Suprapubic skin (tissue), 4 donors: ENCODE data around the gene CLIC3. TPM values are rescaled to one million over a fixed set of nuclear protein-coding genes. Genes with fewer than 3 reads are reported as not detected.

Experiments
- DNase-seq, 2 donors: peaks; one replicate each; pipeline ENCODE4 v3.0.0-alpha.2; 2019; ENCODE audit warnings: low spot score in 2 of 2
- H3K27ac ChIP-seq: fragments of 200-600 bp; sonication (generic); one replicate; pipeline ENCODE4 v1.5.1; 2019
- H3K27me3 ChIP-seq: fragments of 200-600 bp; sonication (generic); one replicate; pipeline ENCODE4 v1.5.1; 2019
- H3K36me3 ChIP-seq: fragments of 200-600 bp; sonication (generic); one replicate; pipeline ENCODE4 v1.5.1; 2019
- H3K4me1 ChIP-seq: fragments of 200-600 bp; sonication (generic); one replicate; pipeline ENCODE4 v1.5.1; 2019
- H3K4me3 ChIP-seq: fragments of 200-600 bp; sonication (generic); one replicate; pipeline ENCODE4 v1.5.1; 2019; ENCODE audit warnings: mild to moderate bottlenecking
- H3K9me3 ChIP-seq: fragments of 200-600 bp; sonication (generic); one replicate; pipeline ENCODE4 v1.5.1; 2019
- CTCF ChIP-seq, 2 donors: fragments of 200-600 bp in 1 of 2; fragments of 450-650 bp in 1 of 2; sonication (generic) in 1 of 2; IDR thresholded peaks; one replicate each; pipeline ENCODE4 v1.5.1; 2016 to 2019; ENCODE audit warnings: antibody characterized with exemption in 2 of 2, mild to moderate bottlenecking in 1 of 2, moderate library complexity in 1 of 2
- EP300 ChIP-seq: sonication (generic); formaldehyde crosslinking; IDR thresholded peaks from one replicate; pipeline ENCODE4 v1.6.1; 2017; ENCODE audit warnings: antibody characterized with exemption
- POLR2A ChIP-seq, 2 donors: fragments of 450-650 bp; IDR thresholded peaks; one replicate each; pipeline ENCODE4 v1.6.1; 2017; ENCODE audit warnings: antibody characterized with exemption in 2 of 2, mild to moderate bottlenecking in 2 of 2, moderate library complexity in 2 of 2
- POLR2AphosphoS5 ChIP-seq, 3 donors: sonication (generic); formaldehyde crosslinking; IDR thresholded peaks; one replicate each; pipeline ENCODE4 v1.6.1; 2017; ENCODE audit warnings: antibody characterized with exemption in 3 of 3
- WGBS: methylation state at CpG from one replicate; pipeline ENCODE4 v1.1.5; 2018; 5-methylcytosine and 5-hydroxymethylcytosine counted together
- total RNA-seq, 4 donors: library from RNA; depleted of rRNA; stranded (reverse); fragments of >200 nt; gene quantifications; one replicate each; pipeline ENCODE4 v1.1.0, GENCODE V29; 2016

The CLIC3 gene
- total RNA-seq, 4 donors from 2014 or later = 20.6 to 159 (median 130) TPM

GRCh38 chr9:136983656-136984314, 12.6 kb downstream of the CLIC3 start:
- DNase-seq = no peak
- Histone ChIP-seq H3K4me1 (peaks cover 12% of the 10 kb centered on the region), H3K27me3 (peaks cover 35% of the 10 kb centered on the region), H3K4me3 (no peak overlapping the region), H3K36me3 (no peaks in the 10 kb centered on the region), H3K27ac (no peak overlapping the region), H3K9me3 (no peaks in the 10 kb centered on the region)
- TF ChIP-seq CTCF (IDR thresholded peaks at IDR 0.05) = no peak
- TF ChIP-seq EP300 = no peak
- TF ChIP-seq POLR2AphosphoS5 (IDR thresholded peaks at IDR 0.05) = no peak
- TF ChIP-seq POLR2A (IDR thresholded peaks at IDR 0.05) = no peak
- WGBS = 64% methylated on average over 8 of the region's 11 CpGs

DNA sequence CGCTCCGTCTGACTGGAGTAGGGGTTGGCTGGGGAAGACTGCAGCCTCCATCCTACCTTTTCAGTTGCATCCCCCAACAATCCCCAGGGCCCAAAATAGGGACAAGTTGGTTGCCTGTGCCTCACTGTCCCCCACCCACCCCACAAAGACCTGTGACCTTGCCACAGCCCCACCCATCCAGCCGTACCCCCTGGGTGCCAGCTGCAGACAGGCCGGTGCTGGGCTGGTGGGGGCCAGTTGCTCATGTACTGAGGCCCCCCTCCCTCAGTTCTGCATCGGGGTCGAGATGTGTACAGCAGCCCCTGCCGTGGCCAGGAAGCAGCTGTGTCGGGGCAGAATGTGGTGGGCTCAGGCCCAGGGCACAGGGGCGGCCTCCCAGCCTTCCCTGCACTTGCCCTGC, 13.2 kb downstream of the CLIC3 start:
- Histone ChIP-seq H3K27me3 (peaks cover 35% of the 10 kb centered on the region), H3K27ac (no peak overlapping the region), H3K4me3 (no peak overlapping the region), H3K36me3 (no peaks in the 10 kb centered on the region), H3K9me3 (no peaks in the 10 kb centered on the region), H3K4me1 (peaks cover 13% of the 10 kb centered on the region)
- no peak for DNase-seq
- no peak for TF ChIP-seq POLR2AphosphoS5 (IDR thresholded peaks at IDR 0.05)
- TF ChIP-seq EP300 = no peak
- TF ChIP-seq POLR2A (IDR thresholded peaks at IDR 0.05) = no peak
- TF ChIP-seq CTCF (IDR thresholded peaks at IDR 0.05) = no peak
- WGBS = 93% methylated on average over 6 of the region's 9 CpGs

DNA sequence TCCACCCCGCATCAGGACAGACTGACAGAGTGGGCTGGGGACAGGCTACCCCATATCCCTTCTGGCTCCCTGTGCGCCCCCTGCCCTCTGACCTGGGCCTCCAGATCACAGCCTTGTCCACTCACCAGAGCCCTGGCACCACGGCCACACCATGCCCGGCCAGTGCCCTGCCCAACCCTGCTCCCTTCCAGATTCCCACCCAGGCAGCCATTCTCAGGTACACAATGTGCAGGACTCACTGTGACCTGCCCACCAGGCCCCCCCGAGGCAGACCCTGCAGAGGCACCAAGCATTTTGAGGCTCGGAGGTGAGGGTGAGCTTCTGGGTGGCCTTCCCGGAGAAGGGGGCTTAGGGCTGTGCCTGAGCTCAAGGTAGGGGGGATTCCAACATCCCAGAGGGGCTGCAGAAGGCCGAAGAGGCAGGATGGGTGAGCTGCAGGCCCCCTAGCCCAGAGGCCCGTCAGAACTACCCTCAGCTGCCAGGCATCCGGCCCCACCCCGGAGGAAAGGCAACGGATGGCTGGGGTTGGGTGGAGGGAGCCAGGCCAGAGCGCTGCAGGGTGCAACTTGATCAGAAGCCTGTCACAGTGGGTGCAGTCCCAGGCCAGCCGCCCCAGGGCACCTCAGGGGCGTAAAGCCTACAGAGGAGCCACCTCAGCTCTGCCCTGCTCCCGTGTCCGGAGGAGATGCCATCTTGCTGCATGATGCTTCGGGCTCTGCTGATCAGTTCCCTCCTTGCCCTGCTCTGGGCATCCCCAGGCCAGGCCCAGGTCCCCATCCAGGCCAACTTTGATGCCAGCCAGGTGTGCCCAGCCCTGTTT, 13.9 kb downstream of the CLIC3 start, which contains the start of gene LCNL1:
TSS of gene LCNL1 (plus strand) at position 762 of the 820 bp plus-strand sequence. CDS start 594 bp downstream, outside the sequence.
- no peak within 1 kb of the TSS for H3K27ac ChIP-seq
- TF ChIP-seq EP300 = no peak
- peaks cover 35% of the 10 kb centered on the region for H3K27me3 ChIP-seq
- no peaks in the 10 kb centered on the region for H3K9me3 ChIP-seq
- peaks cover 20% of the 10 kb centered on the region for H3K4me1 ChIP-seq
- H3K4me3 ChIP-seq = no peak within 1 kb of the TSS
- no peaks in the 10 kb centered on the region for H3K36me3 ChIP-seq
- DNase-seq = no peak
- WGBS = 67% methylated on average over 17 of the region's 18 CpGs

- Histone ChIP-seq H3K4me3 (no peak overlapping the region), H3K9me3 (no peaks in the 10 kb centered on the region), H3K27me3 (peaks cover 32% of the 10 kb centered on the region), H3K36me3 (no peaks in the 10 kb centered on the region), H3K4me1 (peaks cover 26% of the 10 kb centered on the region), H3K27ac (no peak overlapping the region)
- WGBS = 84% methylated on average over 13 of the region's 17 CpGs
- TF ChIP-seq POLR2AphosphoS5 (IDR thresholded peaks at IDR 0.05) (no peak), CTCF (IDR thresholded peaks at IDR 0.05) (no peak), EP300 (no peak), POLR2A (IDR thresholded peaks at IDR 0.05) (no peak)
- DNase-seq = no peak
Observed at GRCh38 chr9:136981588-136982231, 14.7 kb downstream of the CLIC3 start.

- Histone ChIP-seq H3K4me1 (peaks cover 34% of the 10 kb centered on the region), H3K36me3 (no peaks in the 10 kb centered on the region), H3K4me3 (no peak overlapping the region), H3K27ac (no peak overlapping the region), H3K9me3 (no peaks in the 10 kb centered on the region), H3K27me3 (peaks cover 30% of the 10 kb centered on the region)
- no peak for DNase-seq
- 81% methylated on average over 11 of the region's 16 CpGs for WGBS
- no peak for TF ChIP-seq CTCF (IDR thresholded peaks at IDR 0.05)
- no peak for TF ChIP-seq POLR2AphosphoS5 (IDR thresholded peaks at IDR 0.05)
- no peak for TF ChIP-seq POLR2A (IDR thresholded peaks at IDR 0.05)
- no peak for TF ChIP-seq EP300
Observed at GRCh38 chr9:136980669-136981478, 15.5 kb downstream of the CLIC3 start.
